Right renal cortex interstitium (tissue), 3 donors: Measurements from ENCODE around the gene CALM3. TPM values are rescaled to one million over a fixed set of nuclear protein-coding genes. Genes with fewer than 3 reads are reported as not detected.

Experiments
- polyA plus RNA-seq, 3 donors: library from polyadenylated mRNA; unstranded; fragments of 120-200 nt; gene quantifications; one replicate each; pipeline ENCODE4 v1.2.1, GENCODE V29; 2013; ENCODE audit not compliant: insufficient read length in 3 of 3

Gene CALM3
- polyA plus RNA-seq, 3 donors, result 500 to 524 (median 504) TPM

Other genes starting within 250 kb of the CALM3 start
- 10 to 100 TPM; 48.5 to 53.8 (median 52.8) TPM for gene CCDC8, start 187.8 kb upstream of the CALM3 start, polyA plus RNA-seq
- under 1 TPM; 0.56 to 0.64 (median 0.60) TPM for gene PNMA8C, start 172.4 kb upstream of the CALM3 start, polyA plus RNA-seq
- gene PNMA8A, start 129.8 kb upstream of the CALM3 start, polyA plus RNA-seq, result 10 to 100 TPM; 52.7 to 72.2 (median 57.2) TPM
- gene PNMA8B, start 105.5 kb upstream of the CALM3 start, polyA plus RNA-seq, result 1 to 10 TPM; 3.8 to 4.2 (median 3.9) TPM
- 1 to 10 TPM; 1.6 to 1.8 (median 1.7) TPM for gene PTGIR, start 23.8 kb downstream of the CALM3 start, polyA plus RNA-seq
- gene GNG8, start 34.9 kb downstream of the CALM3 start, polyA plus RNA-seq, result 1 to 10 TPM in 2 of 3 donors, not detected in 1; 1.6 to 1.7 TPM
- 10 to 100 TPM; 23.4 to 26.3 (median 25.5) TPM for gene DACT3, start 59.9 kb downstream of the CALM3 start, polyA plus RNA-seq
- gene PRKD2, start 115.8 kb downstream of the CALM3 start, polyA plus RNA-seq, result 10 to 100 TPM; 30.4 to 34.1 (median 33.7) TPM
- 10 to 100 TPM; 16.2 to 18.4 (median 17.6) TPM for gene FKRP, start 144.7 kb downstream of the CALM3 start, polyA plus RNA-seq
- 10 to 100 TPM; 67.8 to 70.5 (median 68.6) TPM for gene STRN4, start 145.1 kb downstream of the CALM3 start, polyA plus RNA-seq
- 10 to 100 TPM; 32.8 to 42.7 (median 38.8) TPM for gene SLC1A5, start 187.3 kb downstream of the CALM3 start, polyA plus RNA-seq
- gene AP2S1, start 249.5 kb downstream of the CALM3 start, polyA plus RNA-seq, result 100 to 1,000 TPM in 1 of 3 donors, 10 to 100 TPM in 2; 89.1 to 101 (median 94.3) TPM